ENCODE results near the gene MRRF.
A peak's percentile ranks its signal among the peaks of the same experiment; 100 is the strongest.
"Not testable (repeated sequence)": the region's sequence is repeated elsewhere in the genome, so short reads cannot be mapped to it uniquely, and the experiment has no call there.

Gene MRRF

DNA sequence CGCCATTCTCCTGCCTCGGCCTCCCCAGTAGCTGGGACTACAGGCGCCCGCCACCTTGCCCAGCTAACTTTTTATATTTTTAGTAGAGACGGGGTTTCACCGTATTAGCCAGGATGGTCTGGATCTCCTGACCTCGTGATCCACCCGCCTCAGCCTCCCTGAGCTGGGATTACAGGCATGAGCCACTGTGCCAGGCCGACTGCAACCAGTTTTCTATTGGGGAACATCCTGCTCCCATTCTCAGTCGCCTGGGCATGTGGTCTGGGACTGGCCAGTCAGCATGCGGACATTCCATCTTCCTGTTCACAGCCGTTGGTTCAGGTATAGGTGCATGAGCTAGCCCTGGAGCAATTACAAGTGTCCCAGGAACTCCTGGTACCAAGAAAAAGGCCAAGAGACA, 98.4 kb downstream of the MRRF start:
- DNase-seq: not testable (repeated sequence)

DNA sequence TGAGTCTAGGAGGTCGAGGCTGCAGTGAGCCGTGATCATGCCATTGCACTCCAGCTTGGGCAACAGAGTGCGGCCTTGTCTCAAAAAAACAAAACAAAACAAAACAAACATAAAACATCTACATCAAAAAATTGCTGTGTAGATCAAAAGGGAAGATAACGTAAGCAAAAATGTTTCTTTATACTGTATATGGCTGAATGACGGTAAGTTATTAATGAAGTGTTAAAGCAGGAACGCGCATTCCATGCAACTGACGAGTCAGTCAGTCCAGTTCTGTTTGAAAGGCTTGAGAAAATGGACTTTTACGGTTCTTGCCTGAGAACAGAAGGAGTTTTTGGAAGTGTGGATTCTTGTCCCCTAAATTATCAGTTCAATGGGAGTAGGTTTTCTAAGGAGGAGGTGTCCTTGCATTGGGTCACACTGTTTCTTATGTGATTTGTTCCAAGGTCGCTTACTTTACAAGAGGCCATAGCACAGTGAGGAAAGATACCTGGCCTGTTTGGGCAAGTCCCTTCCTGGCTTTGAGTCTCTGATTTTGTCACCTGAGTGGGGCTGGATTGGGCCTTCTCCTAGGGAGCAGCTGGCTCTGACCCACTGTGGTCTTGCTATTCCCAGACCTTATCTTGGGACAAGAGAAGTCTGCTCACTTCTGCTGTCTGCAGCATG, 99.6 kb downstream of the MRRF start:
- DNase-seq: no peak

DNA sequence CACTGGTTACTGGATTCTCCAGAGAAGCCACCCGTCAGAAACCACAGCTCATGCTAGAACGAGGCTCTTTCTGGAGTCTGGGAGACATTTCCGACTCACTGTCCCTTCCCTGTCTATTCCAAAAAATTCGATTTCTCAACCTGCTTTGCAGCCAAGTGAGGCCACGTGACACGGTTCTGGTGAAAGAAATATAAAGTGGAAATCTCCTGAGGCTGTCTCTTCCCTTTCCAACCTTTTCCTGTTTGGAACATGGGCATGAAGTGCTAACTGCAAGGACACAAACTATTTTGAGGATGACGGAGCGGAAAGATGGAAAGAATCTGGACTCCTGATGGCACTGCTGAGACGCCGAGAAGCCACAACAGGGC, 100.1 kb downstream of the MRRF start:
- no peak for DNase-seq

DNA sequence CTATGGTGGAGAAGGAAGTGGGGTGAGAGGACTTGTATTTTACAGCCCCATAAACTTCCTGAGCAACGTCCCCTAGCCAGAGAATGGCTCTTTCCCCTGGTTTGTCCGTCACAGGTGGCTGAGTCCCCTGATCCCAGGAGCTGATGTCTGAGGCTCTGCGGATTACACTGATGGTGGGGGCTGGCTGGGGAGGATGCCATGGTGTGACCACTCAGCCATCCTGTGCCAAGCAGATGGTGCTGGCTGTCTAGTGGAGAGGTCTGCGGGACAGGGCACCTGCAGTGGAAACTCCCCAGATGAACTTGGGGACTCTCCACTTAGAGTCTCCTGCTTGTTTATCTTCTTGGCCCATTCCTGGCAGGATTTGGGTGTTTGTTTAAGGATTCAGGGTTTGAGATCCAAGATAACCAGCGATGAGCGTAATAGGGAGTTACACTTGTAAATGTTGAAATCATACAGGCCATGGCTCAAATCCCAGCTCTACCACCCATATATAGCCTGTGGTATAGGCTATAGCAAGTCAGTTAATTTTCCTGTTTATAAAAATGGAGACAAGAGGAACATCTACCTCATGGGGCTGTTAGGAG, 101.5 kb downstream of the MRRF start:
- DNase-seq: no peak

DNA sequence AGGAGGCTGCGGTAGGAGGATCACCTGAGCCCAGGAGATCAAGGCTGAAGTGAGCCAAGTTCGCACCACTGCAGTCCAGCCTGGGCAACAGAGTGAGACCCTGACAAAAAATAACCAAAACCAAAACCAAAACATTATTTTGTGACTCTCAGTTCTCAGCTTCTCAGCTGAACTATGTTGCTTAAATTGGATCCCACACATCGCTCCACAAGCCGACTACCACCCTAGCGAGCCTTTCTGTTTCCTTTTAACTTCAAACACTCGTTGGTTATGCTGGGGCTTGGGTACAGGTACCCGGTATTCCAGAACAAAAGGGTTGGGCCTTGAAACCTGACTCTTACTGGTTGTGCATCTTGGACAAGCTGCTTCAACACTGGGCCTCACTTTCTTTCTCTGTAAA, 102.4 kb downstream of the MRRF start:
- no peak for DNase-seq

DNA sequence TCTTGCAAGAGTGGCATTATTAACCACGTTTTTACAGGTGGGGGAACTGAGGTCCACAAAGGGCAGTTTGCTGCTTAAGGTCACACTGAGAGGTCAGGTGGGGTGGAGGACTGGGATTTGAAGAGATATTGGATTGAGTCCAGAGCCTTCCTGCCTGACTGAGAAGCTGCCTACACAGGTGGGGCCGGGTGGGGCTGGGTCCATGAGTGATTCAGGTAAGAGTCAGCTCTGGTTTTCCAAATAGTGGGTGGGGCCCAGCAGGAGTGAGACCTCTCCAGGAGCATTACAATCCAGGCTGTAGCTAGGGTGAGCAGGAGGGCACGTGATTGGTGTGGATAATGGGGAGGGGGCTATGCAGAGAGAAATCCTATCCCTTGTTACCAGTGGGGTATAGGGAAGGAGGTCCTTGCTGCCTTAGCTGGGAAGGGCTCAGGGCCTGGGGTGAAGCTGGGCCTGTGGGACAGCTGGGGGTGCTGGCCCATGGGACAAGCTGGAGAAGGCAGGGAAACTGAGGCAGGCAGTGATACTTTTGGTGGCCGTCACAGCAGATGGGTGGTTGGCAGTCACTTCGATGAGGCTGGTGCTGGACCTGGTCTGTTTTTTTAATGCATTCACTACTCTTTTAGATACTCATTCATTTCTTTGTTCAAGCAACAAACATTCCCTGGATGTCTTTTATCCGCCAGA, 103.2 kb downstream of the MRRF start:
- DNase-seq: no peak

DNA sequence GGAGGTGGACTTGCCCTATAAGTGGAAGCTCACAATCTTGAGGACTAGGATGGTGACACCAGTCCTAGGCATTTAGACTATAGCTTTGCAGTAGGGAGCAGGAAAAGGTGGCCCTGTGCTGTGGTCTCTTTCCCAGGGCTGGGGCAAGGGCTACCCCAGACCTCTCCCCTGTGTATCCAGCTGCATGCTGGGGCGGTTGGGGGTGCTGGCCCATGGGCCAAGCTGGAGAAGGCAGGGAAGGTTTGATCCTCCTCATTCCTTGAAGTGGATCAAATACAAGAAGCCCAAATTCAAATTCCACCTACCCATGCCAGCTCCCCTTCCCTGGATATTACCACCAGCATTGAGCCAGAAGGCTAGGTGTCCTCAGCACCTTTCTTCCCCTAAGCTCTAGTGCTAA, 104.0 kb downstream of the MRRF start:
- DNase-seq: no peak

DNA sequence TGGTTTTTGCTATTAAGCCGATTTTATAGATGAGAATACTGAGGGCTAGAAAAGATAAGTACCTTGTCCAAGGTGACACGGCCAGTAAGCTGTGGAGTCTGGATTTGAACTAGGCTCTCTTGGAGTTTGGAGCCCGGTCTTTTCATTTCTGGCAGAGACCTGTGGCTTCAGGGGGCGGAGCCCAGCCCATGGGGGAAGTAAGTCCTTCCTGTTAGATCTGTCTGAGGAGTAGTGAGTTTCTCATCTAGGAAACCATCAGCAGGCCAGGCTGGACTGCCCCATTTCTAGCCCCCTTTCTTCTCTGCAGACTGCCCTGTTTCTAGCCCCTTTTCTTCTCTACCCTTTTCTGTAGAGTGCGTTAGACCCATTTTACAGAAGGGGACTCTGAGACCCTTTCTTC, 105.6 kb downstream of the MRRF start:
- DNase-seq: no peak

DNA sequence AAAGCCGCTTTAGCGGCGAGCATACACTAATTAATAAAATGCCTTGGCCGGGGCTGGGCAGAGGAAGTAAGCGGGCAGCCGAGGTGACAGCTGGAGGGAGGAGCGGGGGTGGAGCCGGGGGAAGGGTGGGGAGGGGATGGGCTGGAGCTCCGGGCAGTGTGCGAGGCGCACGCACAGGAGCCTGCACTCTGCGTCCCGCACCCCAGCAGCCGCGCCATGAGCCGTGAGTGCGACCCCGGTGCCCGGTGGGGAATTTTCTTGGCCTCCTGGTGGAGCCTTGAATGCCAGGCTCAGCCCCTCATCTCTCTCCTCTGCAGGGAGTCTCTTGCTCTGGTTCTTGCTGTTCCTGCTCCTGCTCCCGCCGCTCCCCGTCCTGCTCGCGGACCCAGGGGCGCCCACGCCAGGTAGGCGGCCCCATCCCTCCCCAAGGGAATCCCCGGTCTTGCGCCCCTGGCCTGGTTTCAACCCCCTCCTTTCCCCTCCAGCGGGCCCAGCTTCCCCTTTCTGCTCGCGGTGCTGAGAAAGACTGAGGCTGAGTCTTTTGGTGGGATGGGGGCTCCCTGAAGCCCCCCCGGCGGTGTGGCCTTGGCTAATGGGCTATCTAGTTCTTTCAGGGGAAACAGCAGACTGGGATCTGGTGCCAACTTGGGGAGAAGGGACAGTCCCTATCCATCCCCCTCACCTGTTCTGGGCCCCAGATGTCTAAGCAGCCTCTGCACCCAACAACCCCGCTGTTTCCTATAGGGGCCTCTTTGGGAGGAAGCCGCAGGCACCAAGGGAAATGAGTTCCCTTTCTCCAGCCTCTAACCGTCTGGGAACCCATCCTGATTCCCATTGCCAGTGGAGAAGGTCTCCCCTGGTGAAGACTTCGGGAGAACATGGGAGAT, 106.4 kb downstream of the MRRF start, which contains the start of gene PTGS1:
Gene PTGS1 (plus strand): TSS at position 156 of the 887 bp plus-strand sequence. CDS start 61 bp downstream, at position 217.
- DNase-seq: peak; percentile 38

DNA sequence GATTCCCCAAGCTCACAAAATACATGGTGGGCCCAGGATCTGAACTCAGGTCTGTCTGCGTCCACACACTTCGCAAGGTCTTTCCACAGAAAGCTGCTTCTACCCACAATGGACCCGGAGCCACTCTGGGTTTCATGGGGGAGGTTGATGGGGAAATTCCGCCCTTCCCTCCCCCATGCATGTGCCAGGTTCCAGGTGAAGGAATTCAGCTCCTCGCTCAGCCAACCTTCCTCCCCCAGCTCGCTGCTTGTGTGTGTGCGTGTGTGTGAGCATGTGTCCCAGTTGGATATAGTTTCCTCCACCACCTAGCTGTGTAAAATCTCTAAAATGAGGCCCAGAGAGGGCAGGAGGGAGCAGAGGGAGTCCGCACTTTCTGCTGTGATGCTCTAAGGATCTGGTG, 107.2 kb downstream of the MRRF start:
- DNase-seq: no peak

DNA sequence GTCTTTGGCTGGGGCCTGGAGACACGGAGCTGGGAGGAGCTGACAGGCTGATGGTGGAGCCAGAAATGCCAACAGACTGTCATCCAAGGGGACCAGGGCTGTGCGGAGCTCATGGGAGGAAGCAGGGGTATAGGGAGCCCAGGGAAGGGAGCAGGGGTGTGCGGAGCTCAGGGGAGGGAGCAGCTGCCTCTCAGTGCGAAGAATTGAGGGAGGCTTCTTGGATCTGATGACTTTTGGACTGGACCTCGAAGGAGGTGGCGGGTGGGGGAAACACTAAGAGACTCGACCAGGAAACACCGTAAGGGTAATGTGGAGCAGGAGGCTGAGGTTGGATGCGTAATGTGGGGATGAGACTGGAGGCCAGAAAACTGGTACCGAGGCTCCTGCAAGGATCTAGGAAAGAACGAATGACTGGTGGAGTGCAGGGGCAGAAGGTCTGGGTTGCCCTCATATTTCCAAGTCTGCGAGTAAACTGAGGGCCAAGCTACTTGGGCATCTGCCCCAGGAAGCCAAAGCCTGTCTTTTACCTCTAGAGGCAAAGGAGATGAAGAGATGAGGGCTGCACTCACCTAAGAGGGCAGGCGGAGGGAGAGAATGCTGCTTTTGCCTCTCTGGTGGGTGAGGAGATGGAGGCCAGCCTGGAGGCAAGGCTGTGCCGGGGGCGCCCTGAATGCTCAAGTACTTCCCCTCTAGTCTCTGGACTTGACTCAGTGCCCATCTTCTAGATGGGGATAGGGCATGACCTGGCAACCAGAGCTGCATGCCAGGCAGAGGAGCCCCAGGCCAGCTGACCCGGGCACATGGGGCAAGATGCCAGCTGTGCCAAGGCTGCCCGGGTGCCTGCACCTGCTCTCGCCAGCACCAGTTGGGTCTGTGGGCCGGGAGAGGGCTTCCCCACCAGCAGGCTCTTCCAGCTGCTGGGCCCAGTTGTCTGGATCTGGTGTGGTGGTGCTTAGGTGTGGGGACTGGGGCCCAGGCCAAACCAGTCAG, 108.5 kb downstream of the MRRF start:
- DNase-seq: no peak

DNA sequence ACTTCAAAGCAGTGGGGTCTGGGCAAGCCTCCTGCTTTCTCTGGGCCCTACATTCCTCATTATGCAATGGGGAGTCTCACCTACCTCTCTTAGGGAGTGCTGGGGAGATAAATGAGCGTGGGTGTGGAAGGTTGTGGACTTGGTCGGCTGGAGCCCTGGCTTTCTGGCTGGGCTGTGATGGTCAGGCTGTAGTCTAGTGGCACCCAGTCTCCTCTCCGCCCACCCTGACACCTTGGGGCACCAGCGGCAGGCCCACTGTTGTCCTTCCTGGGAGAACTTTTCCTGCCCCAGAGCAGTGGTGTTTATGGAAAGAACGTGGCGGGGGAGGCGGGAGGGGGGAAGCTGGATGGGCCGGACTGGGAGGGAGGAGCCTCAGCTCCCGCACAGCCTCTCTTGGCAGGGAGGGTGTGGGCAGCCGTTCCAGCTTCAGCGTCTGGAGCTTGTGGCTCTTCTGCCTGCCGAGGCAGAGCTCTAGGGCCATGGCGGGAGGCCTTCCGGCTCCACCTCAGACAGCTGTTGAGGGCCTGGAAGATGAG, 110.3 kb downstream of the MRRF start:
- DNase-seq: no peak

DNA sequence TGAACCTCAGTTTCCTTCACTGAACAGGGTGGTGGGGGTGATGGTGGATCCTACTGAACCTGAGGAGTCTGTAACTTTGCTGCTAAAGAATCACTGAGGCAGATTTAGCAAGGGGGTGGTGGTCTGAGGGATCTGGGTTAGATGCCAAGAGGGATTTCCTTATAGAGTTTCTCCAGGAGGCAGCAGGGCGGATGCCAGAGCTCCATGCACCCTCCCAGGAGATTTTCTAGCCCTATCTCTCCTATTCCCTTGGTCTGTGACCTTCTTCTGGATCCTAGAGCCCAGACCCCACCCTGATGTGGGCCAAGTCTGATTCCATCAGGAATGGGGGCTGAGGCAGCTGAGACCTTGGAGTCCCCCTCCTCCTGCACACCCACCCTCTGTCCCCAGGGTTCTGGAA, 112.1 kb downstream of the MRRF start:
- no peak for DNase-seq

DNA sequence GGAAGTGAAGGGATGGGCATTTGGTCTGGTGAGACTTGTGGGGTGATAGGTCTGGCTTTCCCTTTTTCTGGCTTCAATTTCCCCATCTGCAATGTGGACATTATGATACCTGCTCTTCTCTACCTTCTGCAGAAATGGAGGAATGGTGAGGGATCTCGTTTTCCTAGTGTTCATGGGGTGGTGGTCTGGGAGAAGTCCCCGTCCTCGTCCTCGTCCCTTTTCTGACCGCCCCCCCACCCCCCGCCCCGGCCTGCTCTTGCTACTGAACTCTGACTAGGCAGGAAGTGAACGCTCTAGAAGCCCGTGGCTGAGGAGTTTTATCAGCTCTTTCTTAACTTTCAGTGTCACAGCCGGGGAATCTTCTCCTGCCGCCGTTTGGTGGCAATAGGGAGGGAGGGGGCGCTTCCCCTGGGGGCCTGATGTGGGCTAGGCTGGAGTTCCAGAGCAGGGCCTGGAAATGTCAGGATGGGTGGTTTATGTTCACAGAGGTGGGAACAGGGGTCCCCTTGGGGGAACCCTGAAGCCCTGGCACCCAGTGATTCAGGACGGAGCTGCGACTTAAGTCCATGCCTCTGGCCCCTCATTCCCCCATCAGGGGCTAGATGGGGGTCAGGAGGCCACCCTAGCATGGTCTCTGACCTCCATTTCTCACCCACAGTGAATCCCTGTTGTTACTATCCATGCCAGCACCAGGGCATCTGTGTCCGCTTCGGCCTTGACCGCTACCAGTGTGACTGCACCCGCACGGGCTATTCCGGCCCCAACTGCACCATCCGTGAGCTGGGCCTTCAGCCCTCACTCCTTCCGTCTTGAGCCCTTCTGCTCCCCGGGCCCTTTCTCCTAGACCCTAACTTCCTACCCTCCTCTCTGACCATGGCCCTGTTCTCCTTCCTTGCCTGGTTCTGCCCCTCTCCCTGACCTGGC, 112.8 kb downstream of the MRRF start:
- DNase-seq: no peak

DNA sequence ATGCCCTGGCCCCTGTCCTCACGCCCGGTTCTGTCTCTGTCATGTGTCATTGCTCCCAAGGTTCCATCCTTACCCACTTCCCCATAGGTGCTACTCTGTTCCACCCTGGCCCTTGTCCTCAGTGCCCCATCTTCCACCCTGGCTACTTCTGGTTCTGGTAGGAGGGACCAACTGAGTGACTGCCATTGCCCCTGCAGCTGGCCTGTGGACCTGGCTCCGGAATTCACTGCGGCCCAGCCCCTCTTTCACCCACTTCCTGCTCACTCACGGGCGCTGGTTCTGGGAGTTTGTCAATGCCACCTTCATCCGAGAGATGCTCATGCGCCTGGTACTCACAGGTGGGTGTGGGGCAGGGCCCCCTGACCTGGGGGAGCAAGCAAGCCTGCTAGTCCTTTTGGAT, 113.6 kb downstream of the MRRF start:
- DNase-seq: no peak

DNA sequence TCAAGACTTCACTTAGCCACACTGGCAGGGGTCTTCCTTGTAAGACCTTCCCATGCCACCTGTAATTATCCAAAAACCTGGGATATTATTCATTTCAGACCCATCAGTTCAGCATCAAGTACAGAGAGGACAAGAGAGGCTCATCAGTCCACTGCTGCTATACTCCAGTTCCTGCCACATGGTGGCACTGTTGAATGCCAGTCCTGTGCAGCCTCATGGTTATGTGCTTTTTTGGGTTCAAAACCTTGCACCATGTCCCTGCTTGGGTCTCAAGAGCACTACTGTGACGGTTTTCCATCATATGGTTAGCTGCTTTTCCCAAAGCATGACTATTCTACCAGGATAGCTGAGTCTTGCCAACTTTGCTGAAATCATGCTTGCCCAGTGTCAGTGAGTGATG, 114.7 kb downstream of the MRRF start:
- no peak for DNase-seq

DNA sequence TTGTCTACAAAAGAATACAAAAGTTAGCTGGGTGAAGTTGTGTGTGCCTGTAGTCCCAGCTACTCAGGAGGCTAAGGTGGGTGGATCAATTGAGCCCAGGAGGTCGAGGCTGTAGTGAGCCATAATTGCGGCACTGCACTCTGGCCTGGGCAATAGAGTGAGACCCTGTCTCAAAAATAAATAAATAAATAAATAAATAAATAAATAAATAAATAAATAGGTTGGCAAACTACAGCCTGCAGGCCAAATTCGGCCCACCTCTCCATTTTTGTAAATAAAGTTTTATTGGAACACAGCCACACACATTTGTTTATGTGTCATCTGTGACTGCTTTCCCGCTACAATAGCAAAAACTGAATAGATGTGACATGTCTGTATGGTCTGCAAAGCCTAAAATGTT, 115.6 kb downstream of the MRRF start:
- no peak for DNase-seq
